ENCODE measurements around the gene DDX10.

DNA sequence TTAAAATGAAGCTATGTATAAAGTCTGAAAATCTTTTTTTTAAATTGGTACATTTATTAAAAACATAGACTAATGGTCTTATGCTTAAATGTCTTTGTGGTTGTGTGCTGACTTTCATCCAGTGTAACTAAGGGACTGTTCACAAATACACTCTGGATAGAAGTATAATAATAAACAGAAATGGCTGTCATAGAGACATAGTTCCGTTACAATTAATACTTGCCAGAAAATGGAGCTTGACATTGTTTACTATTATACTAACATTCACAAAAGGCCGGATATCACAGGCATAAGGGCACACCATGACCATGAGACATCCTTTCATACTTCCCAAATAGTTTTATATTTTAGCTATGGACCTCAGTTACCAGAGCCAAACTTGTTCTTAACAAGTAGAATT, 161.3 kb downstream of the DDX10 start:
- TF ChIP-seq POLR2A (IDR thresholded peaks at IDR 0.05) (no peak), CTCF (IDR thresholded peaks at IDR 0.05 in 8 of 11, conservative IDR thresholded peaks at IDR 0.05 in 3 of 11) (no peak)

Measured in spleen (tissue), 7 donors.